T-helper 2 cell treated with Interferon-gamma antibody and Interleukin-4, amounts not matched to agents 5 μg/mL and 100 μg/mL, for 36 hours (primary cell): ENCODE results near the gene EPHA5.

Experiments
- DNase-seq: peaks from one replicate; pipeline ENCODE4 v3.0.0; 2021; ENCODE audit warnings: low spot score
- H3K27ac Mint-ChIP-seq: one replicate; pipeline ENCODE4 v1.8.0; 2021; ENCODE audit warnings: mild to moderate bottlenecking, mixed read lengths
- H3K27me3 Mint-ChIP-seq: one replicate; pipeline ENCODE4 v1.8.0; 2021; ENCODE audit warnings: low read depth, mixed read lengths
- H3K36me3 Mint-ChIP-seq: one replicate; pipeline ENCODE4 v1.8.0; 2021; ENCODE audit warnings: low read depth, mixed read lengths
- H3K4me1 Mint-ChIP-seq: one replicate; pipeline ENCODE4 v1.8.0; 2021; ENCODE audit warnings: low read depth, mixed read lengths
- H3K4me3 Mint-ChIP-seq: one replicate; pipeline ENCODE4 v1.8.0; 2022; ENCODE audit warnings: mild to moderate bottlenecking, moderate library complexity, mixed read lengths
- H3K9me3 Mint-ChIP-seq: one replicate; pipeline ENCODE4 v1.8.0; 2021; ENCODE audit warnings: mixed read lengths

The EPHA5 gene

GRCh38 chr4:65407483-65407882, 262.8 kb downstream of the EPHA5 start:
- DNase-seq, result no peak
- Mint-ChIP-seq H3K27ac (no peak overlapping the region), H3K4me1 (no peaks in the 10 kb centered on the region), H3K9me3 (no peaks in the 10 kb centered on the region), H3K27me3 (no peaks in the 10 kb centered on the region), H3K4me3 (no peak overlapping the region), H3K36me3 (no peaks in the 10 kb centered on the region)

- Mint-ChIP-seq H3K36me3 (no peaks in the 10 kb centered on the region), H3K4me3 (no peak overlapping the region), H3K4me1 (no peaks in the 10 kb centered on the region), H3K27me3 (no peaks in the 10 kb centered on the region), H3K27ac (no peak overlapping the region), H3K9me3 (peaks cover 11% of the 10 kb centered on the region)
- no peak for DNase-seq
Measured at GRCh38 chr4:65401083-65401482, 269.2 kb downstream of the EPHA5 start.

- Mint-ChIP-seq H3K4me1 (no peaks in the 10 kb centered on the region), H3K27me3 (no peaks in the 10 kb centered on the region), H3K36me3 (no peaks in the 10 kb centered on the region), H3K9me3 (peaks cover 25% of the 10 kb centered on the region), H3K4me3 (no peak overlapping the region), H3K27ac (no peak overlapping the region)
- DNase-seq, result no peak
Measured at GRCh38 chr4:65399084-65399483, 271.2 kb downstream of the EPHA5 start.

- no peaks in the 10 kb centered on the region for H3K4me1 Mint-ChIP-seq
- no peak overlapping the region for H3K4me3 Mint-ChIP-seq
- H3K27me3 Mint-ChIP-seq, result no peaks in the 10 kb centered on the region
- no peak for DNase-seq
- H3K27ac Mint-ChIP-seq, result no peak overlapping the region
- peaks cover 45% of the 10 kb centered on the region for H3K9me3 Mint-ChIP-seq
- H3K36me3 Mint-ChIP-seq, result no peaks in the 10 kb centered on the region
Measured at GRCh38 chr4:65393078-65393477, 277.2 kb downstream of the EPHA5 start.

- DNase-seq, result no peak
- Mint-ChIP-seq H3K27me3 (no peaks in the 10 kb centered on the region), H3K9me3 (peaks cover 43% of the 10 kb centered on the region), H3K4me3 (no peak overlapping the region), H3K27ac (no peak overlapping the region), H3K4me1 (no peaks in the 10 kb centered on the region), H3K36me3 (no peaks in the 10 kb centered on the region)
Measured at GRCh38 chr4:65392488-65392887, 277.8 kb downstream of the EPHA5 start.

GRCh38 chr4:65391814-65392213, 278.5 kb downstream of the EPHA5 start:
- H3K27ac Mint-ChIP-seq, result no peak overlapping the region
- H3K4me3 Mint-ChIP-seq, result no peak overlapping the region
- H3K27me3 Mint-ChIP-seq, result no peaks in the 10 kb centered on the region
- no peak for DNase-seq
- peaks cover 40% of the 10 kb centered on the region for H3K9me3 Mint-ChIP-seq
- no peaks in the 10 kb centered on the region for H3K36me3 Mint-ChIP-seq
- no peaks in the 10 kb centered on the region for H3K4me1 Mint-ChIP-seq

- H3K9me3 Mint-ChIP-seq, result peaks cover 37% of the 10 kb centered on the region
- H3K36me3 Mint-ChIP-seq, result no peaks in the 10 kb centered on the region
- H3K27me3 Mint-ChIP-seq, result no peaks in the 10 kb centered on the region
- H3K27ac Mint-ChIP-seq, result no peak overlapping the region
- DNase-seq, result no peak
- no peaks in the 10 kb centered on the region for H3K4me1 Mint-ChIP-seq
- H3K4me3 Mint-ChIP-seq, result no peak overlapping the region
Measured at GRCh38 chr4:65391382-65391781, 278.9 kb downstream of the EPHA5 start.

- Mint-ChIP-seq H3K27me3 (no peaks in the 10 kb centered on the region), H3K4me3 (no peak overlapping the region), H3K27ac (no peak overlapping the region), H3K36me3 (no peaks in the 10 kb centered on the region), H3K4me1 (no peaks in the 10 kb centered on the region), H3K9me3 (peaks cover 18% of the 10 kb centered on the region)
- no peak for DNase-seq
Measured at GRCh38 chr4:65386927-65387326, 283.4 kb downstream of the EPHA5 start.

GRCh38 chr4:65383589-65384305, 286.5 kb downstream of the EPHA5 start:
- H3K9me3 Mint-ChIP-seq, result peaks cover 5% of the 10 kb centered on the region
- no peaks in the 10 kb centered on the region for H3K4me1 Mint-ChIP-seq
- H3K27ac Mint-ChIP-seq, result no peak overlapping the region
- no peak overlapping the region for H3K4me3 Mint-ChIP-seq
- H3K27me3 Mint-ChIP-seq, result no peaks in the 10 kb centered on the region
- DNase-seq, result no peak
- no peaks in the 10 kb centered on the region for H3K36me3 Mint-ChIP-seq

GRCh38 chr4:65381648-65382047, 288.6 kb downstream of the EPHA5 start:
- H3K4me1 Mint-ChIP-seq, result no peaks in the 10 kb centered on the region
- H3K36me3 Mint-ChIP-seq, result no peaks in the 10 kb centered on the region
- DNase-seq, result no peak

GRCh38 chr4:65370709-65371108, 299.6 kb downstream of the EPHA5 start:
- Mint-ChIP-seq H3K4me3 (no peak overlapping the region), H3K4me1 (no peaks in the 10 kb centered on the region), H3K36me3 (no peaks in the 10 kb centered on the region), H3K27me3 (no peaks in the 10 kb centered on the region), H3K27ac (no peak overlapping the region), H3K9me3 (peaks cover 10% of the 10 kb centered on the region)
- DNase-seq, result no peak

More at GRCh38 chr4:65381648-65382047, 288.6 kb downstream of the EPHA5 start:
- H3K27me3 Mint-ChIP-seq, result no peaks in the 10 kb centered on the region
- H3K27ac Mint-ChIP-seq, result no peak overlapping the region
- no peak overlapping the region for H3K4me3 Mint-ChIP-seq
- peaks cover 5% of the 10 kb centered on the region for H3K9me3 Mint-ChIP-seq

- Mint-ChIP-seq H3K27me3 (no peaks in the 10 kb centered on the region), H3K4me1 (no peaks in the 10 kb centered on the region), H3K9me3 (peaks cover 12% of the 10 kb centered on the region), H3K4me3 (no peak overlapping the region), H3K36me3 (no peaks in the 10 kb centered on the region), H3K27ac (no peak overlapping the region)
- no peak for DNase-seq
Measured at GRCh38 chr4:65367306-65367705, 303.0 kb downstream of the EPHA5 start.

GRCh38 chr4:65358914-65359313, 311.4 kb downstream of the EPHA5 start:
- no peak for DNase-seq
- no peaks in the 10 kb centered on the region for H3K36me3 Mint-ChIP-seq
- no peak overlapping the region for H3K4me3 Mint-ChIP-seq
- H3K4me1 Mint-ChIP-seq, result no peaks in the 10 kb centered on the region
- H3K27ac Mint-ChIP-seq, result no peak overlapping the region
- H3K27me3 Mint-ChIP-seq, result no peaks in the 10 kb centered on the region
- peaks cover 9% of the 10 kb centered on the region for H3K9me3 Mint-ChIP-seq

- Mint-ChIP-seq H3K27me3 (no peaks in the 10 kb centered on the region), H3K9me3 (peaks cover 7% of the 10 kb centered on the region), H3K36me3 (no peaks in the 10 kb centered on the region), H3K27ac (no peak overlapping the region), H3K4me1 (no peaks in the 10 kb centered on the region), H3K4me3 (no peak overlapping the region)
- no peak for DNase-seq
Measured at GRCh38 chr4:65353098-65353497, 317.2 kb downstream of the EPHA5 start.

- H3K9me3 Mint-ChIP-seq, result peaks cover 8% of the 10 kb centered on the region
- H3K4me3 Mint-ChIP-seq, result no peak overlapping the region
- no peaks in the 10 kb centered on the region for H3K4me1 Mint-ChIP-seq
- no peaks in the 10 kb centered on the region for H3K36me3 Mint-ChIP-seq
- DNase-seq, result no peak
- H3K27ac Mint-ChIP-seq, result no peak overlapping the region
- no peaks in the 10 kb centered on the region for H3K27me3 Mint-ChIP-seq
Measured at GRCh38 chr4:65344278-65344825, 325.9 kb downstream of the EPHA5 start.
